Fibroblast of lung (primary cell): Measurements from ENCODE around the gene SUFU.

Experiments used
- EZH2 ChIP-seq: IDR thresholded peaks from 2 replicates; pipeline ENCODE4 v1.5.1; 2012; ENCODE audit warnings: low read length, control low read depth, mild to moderate bottlenecking; ENCODE audit errors: missing control alignments
- TF ChIP-seq, protein P1 (sequence below), 2 donors: IDR thresholded peaks in 1 of 2; conservative IDR thresholded peaks in 1 of 2; 1 replicate in 1 of 2; 2 replicates in 1 of 2; pipeline ENCODE4 v1.5.1; 2011 to 2012; ENCODE audit warnings: low read length in 2 of 2, control low read depth in 1 of 2, inconsistent platforms in 1 of 2, low read depth in 1 of 2, mild to moderate bottlenecking in 1 of 2

DNA sequence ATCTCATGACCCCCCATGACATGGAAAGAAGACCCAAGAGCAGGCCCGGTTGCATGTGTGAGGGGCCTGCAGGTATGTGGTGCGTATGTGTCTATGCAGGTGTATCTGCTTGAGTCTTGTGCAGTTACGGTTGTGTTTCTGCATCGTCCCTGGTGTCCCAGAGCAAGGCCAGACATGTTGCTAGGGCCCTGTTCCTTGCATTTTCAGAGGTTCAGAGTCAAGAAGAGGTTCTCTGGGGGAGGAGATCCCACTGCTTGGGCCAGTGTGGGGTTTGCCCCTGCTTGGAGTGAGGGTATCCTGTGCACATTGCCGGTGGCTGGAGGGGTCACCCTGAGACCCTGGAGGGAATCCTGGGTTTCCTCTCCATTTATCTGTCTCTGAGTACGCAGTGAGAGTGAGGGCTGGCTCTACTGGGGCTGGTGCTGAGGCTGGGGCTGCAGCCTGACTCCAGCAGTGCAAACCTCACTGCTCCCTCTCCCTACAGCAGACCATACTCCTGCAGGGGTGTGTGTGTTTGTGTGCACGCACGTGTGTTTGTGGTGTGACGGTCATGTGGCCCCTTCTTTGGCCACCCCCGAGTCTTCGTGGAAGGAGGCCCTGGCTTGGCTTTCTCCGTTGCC, 144.6 kb downstream of the SUFU start:
- TF ChIP-seq EZH2: no peak
- TF ChIP-seq, protein P1, sequence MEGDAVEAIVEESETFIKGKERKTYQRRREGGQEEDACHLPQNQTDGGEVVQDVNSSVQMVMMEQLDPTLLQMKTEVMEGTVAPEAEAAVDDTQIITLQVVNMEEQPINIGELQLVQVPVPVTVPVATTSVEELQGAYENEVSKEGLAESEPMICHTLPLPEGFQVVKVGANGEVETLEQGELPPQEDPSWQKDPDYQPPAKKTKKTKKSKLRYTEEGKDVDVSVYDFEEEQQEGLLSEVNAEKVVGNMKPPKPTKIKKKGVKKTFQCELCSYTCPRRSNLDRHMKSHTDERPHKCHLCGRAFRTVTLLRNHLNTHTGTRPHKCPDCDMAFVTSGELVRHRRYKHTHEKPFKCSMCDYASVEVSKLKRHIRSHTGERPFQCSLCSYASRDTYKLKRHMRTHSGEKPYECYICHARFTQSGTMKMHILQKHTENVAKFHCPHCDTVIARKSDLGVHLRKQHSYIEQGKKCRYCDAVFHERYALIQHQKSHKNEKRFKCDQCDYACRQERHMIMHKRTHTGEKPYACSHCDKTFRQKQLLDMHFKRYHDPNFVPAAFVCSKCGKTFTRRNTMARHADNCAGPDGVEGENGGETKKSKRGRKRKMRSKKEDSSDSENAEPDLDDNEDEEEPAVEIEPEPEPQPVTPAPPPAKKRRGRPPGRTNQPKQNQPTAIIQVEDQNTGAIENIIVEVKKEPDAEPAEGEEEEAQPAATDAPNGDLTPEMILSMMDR (conservative IDR thresholded peaks at IDR 0.05 in 1 of 2, IDR thresholded peaks at IDR 0.05 in 1 of 2; ENCODE audit: low read depth in 1 of 2, low read length in 2 of 2): no peak
